ENCODE measurements around the gene CACHD1. TPM values are rescaled to one million over a fixed set of nuclear protein-coding genes. Genes with fewer than 3 reads are reported as not detected.

CACHD1 gene
- total RNA-seq, 4 donors from 2014 or later, result 23.6 to 36.1 (median 24.8) TPM

DNA sequence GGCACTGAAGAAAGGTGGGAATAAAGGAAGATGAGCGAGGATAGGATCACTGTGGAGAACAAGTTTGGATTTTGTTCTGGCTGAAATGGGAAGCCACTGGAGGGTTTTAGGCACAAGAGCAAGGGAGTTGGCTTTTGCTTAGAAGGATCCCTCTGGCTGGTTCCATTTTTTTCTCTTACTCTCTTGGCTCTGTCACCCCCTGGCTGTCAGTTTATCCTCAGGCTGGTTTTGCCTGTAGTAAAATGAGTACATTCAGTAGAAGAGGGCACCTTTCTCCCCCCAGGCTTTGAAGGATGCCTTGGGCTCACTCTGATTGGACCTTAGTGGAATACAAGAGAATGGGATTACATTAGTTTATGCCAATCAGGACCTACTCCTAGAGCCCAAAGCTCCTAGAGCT is 17.1 kb downstream of the CACHD1 start:
- TF ChIP-seq, protein P1, sequence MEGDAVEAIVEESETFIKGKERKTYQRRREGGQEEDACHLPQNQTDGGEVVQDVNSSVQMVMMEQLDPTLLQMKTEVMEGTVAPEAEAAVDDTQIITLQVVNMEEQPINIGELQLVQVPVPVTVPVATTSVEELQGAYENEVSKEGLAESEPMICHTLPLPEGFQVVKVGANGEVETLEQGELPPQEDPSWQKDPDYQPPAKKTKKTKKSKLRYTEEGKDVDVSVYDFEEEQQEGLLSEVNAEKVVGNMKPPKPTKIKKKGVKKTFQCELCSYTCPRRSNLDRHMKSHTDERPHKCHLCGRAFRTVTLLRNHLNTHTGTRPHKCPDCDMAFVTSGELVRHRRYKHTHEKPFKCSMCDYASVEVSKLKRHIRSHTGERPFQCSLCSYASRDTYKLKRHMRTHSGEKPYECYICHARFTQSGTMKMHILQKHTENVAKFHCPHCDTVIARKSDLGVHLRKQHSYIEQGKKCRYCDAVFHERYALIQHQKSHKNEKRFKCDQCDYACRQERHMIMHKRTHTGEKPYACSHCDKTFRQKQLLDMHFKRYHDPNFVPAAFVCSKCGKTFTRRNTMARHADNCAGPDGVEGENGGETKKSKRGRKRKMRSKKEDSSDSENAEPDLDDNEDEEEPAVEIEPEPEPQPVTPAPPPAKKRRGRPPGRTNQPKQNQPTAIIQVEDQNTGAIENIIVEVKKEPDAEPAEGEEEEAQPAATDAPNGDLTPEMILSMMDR (IDR thresholded peaks at IDR 0.05; ENCODE audit: low read depth), result no peak

DNA sequence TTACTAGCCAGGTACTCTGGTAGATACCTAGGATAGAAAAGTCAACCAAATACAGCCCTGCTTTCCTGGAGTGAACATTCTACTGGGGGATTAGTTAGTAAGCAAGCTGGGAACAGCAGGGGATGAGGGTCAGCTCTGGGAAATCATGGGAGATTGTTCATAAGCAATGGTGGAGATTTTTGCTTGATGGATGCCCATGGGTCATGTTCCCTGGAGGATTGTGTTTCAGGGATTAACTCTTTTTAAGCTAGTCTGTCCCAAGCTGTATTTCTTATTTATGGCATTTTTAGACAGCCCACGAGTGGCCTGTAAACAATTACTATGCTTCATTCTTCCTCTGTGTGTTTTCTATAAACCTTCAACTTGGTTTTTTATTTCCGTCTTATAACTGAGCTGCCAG is 18.9 kb downstream of the CACHD1 start:
- TF ChIP-seq, protein P1 (IDR thresholded peaks at IDR 0.05; ENCODE audit: low read depth), result no peak

DNA sequence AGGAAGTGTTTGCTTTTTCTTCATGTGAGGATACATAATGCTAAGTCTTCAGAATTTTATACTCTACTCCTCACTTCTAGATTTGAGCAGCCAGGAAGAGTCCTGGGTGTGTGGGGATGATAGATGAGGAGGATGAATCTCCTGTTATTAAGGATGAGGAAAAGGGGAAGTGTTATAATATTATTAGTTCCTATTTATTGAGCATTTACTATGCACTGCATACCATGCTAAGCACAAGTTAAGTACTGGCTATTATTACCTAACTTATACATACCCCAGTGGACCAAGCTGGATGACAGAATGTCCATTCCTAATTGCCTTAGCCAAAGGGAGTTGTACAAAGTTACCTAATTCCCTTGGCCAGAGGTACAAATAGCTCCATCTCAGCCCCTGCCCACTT is 19.8 kb downstream of the CACHD1 start:
- TF ChIP-seq, protein P1 (IDR thresholded peaks at IDR 0.05; ENCODE audit: low read depth), result no peak

DNA sequence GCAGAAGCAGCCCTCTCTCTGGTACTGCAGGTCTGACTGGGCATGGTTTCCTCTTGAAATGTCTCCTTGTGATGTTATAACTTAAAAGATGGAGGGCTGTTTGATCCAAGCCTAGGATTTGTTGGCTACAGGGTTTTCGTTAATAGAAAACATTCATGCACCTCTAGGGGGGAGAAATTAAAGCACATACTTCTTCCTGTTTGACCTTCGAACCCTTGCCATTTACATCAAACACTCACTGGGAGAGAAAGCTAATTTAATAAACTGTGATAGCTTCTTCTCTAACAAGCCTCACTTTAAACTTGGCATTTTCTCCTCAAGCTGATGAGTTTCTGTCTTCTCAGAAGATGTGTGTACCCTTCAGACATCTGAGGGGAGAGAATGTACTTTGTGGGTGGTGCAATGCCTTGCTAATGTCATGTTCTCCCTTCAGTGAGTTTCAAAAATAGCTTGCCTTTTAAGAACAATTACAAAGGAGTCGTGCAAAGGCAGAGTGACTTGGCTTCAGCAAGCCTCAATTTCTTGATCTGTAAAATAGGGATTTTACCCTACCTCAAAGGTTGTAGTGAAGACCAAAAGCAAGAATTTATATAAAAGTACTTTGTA is 20.4 kb downstream of the CACHD1 start:
- TF ChIP-seq, protein P1 (IDR thresholded peaks at IDR 0.05; ENCODE audit: low read depth), result no peak

DNA sequence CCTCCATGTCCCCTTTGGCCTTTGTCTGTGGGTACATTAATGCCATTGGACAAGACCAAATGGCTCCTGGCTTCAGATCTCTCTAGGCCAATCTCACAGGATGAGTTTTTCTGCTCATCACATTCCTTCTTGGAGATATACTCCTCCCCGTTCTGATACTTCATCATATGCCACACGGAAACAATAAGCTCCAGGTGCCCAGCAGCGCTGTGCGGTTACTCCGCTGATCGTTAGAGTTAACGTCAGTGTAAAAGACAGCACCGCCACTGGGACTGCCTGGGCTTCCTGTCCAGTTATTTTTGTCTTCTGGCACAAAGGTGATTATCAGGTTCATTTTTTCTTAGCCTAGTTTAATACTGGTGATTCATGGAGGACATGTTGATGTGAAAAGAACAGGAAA is 22.5 kb downstream of the CACHD1 start:
- TF ChIP-seq, protein P1 (IDR thresholded peaks at IDR 0.05; ENCODE audit: low read depth), result no peak

DNA sequence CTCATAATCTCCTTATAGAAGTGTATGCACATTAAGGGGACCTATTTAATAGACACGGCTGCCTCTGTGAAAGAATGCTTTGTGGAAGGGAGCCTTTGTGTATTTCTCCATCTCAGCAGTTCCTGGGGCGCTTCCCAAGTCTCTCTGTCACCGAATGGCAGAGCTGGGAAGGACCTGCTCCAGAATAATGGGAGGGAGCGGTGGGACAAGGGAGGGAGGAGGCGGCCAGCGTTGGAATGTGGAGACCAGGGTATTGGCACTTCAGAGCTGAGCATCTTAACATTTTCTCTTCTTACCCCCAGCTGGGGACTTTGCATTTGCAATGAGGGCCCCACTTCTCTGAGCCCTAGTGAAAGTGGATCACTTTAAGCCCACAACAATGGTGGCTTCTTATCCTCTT is 23.9 kb downstream of the CACHD1 start:
- TF ChIP-seq, protein P1 (IDR thresholded peaks at IDR 0.05; ENCODE audit: low read depth), result no peak

DNA sequence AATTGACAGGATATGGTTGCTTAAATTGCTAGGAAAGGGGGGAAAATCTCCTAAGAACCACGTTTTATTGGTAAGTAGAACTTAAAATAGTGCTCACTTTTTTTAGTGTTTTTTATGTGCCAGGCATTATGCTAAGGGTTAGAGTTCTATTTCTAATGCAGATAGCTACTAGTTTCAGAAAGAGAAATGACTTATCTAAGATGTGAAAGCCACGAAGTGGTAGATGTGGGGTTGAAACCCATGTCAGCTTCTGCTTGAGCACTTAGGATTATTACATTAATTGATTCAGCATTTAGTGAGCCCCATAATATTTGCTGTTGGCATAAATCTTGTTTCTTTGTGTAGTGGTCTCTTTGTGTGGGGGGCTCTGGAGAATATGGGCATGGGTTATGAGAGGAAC is 24.7 kb downstream of the CACHD1 start:
- TF ChIP-seq, protein P1 (IDR thresholded peaks at IDR 0.05; ENCODE audit: low read depth), result no peak

All from subcutaneous adipose tissue (tissue), 4 donors.